ENCODE results near the gene ACADS. TPM values are rescaled to one million over a fixed set of nuclear protein-coding genes. Genes with fewer than 3 reads are reported as not detected.

Gene ACADS
- total and polyA plus RNA-seq, 9 of the 15 experiments (the other 6 are each of a cell fraction or from before 2014, with no cell fraction given): 0.06 to 20.3 (median 8.8) TPM

GRCh38 chr12:120688527-120689071 is 37.0 kb upstream of the ACADS start:
- ATAC-seq: no peak
- Histone ChIP-seq H3K4me3 (peak overlapping the region; percentile 91), H3K27ac (ENCODE audit: extremely low read depth, low read depth, low read length) (no peak overlapping the region; the same call in 1 of the 3 replicates), H3K9me1 (ENCODE audit: control insufficient read depth, insufficient read depth, low read length) (no peaks in the 10 kb centered on the region), H3K4me2 (ENCODE audit: insufficient read depth, low read length) (peak overlapping the region; percentile 92), H3K9me3 (replicated peaks; ENCODE audit: control insufficient read depth, insufficient read depth, low read depth, low read length) (no peaks in the 10 kb centered on the region), H3K79me2 (ENCODE audit: control insufficient read depth, insufficient read depth, low read length) (peaks cover 65% of the 10 kb centered on the region), H3K9ac (ENCODE audit: insufficient read depth in 1 of 2, low read depth in 2 of 2, low read length in 2 of 2) (peak overlapping the region; percentile 79 to 87; a peak in 3 of 4 replicates), H3K27me3 (ENCODE audit: control insufficient read depth in 2 of 2, insufficient read depth in 2 of 2, low read length in 2 of 2) (no peaks in the 10 kb centered on the region), H2AFZ (ENCODE audit: low read depth, low read length) (no peak overlapping the region), H4K20me1 (replicated peaks; ENCODE audit: control insufficient read depth, insufficient read depth, low read length) (peaks cover 19% of the 10 kb centered on the region), H3K4me1 (replicated peaks in 1 of 2; ENCODE audit: control insufficient read depth in 2 of 2, insufficient read depth in 2 of 2, low read length in 2 of 2) (peaks cover 17 to 19% of the 10 kb centered on the region in 2 experiments; a peak in 3 of 5 replicates), H3K36me3 (ENCODE audit: control insufficient read depth, insufficient read depth, low read length) (peaks cover 29% of the 10 kb centered on the region)
- intact Hi-C loops (cut with micrococcal nuclease): no loop called here
- DNase-seq (ENCODE audit: extremely low read depth in 1 of 4, low spot score in 3 of 4): peak in 1 of 4 experiments; percentile 31
- FAIRE-seq: no peak
- ChIA-PET CTCF (ENCODE audit: low intra/inter-chr PET ratio) (no interaction called here), POLR2A (interaction anchor here (0.9 to 3.3 kb wide), 4 partner anchors 9 to 395 kb away, joined by 3 to 10 read pairs (median 4); partner anchors contain the start of gene RNU4-1)
- BruUV-seq (replicated peaks): TSS peak; percentile 46
- in situ Hi-C loops (cut with MboI): no loop called here
- 3% methylated on average over 6 of the region's 6 CpGs for WGBS (ENCODE audit: insufficient coverage, low coverage, missing lambda C conversion rate)
- peak; percentile 24; the same call in 1 of the 2 replicates for TF ChIP-seq ZBTB7A (IDR thresholded peaks at IDR 0.05; ENCODE audit: borderline replicate concordance, control insufficient read depth, low read depth, low read length)
- TF ChIP-seq HMBOX1 (IDR thresholded peaks at IDR 0.05): peak; percentile 45; the same call in 1 of the 2 replicates
- 0 out of 2 replicates have a peak, but pooled peaks have one; percentile 13 for TF ChIP-seq SMARCE1 (IDR thresholded peaks at IDR 0.05)
- TF ChIP-seq SPI1 (IDR thresholded peaks at IDR 0.05; ENCODE audit: borderline replicate concordance, low read depth, low read length): peak; percentile 67; the same call in 1 of the 2 replicates
- peak; percentile 87 for TF ChIP-seq NFIC (IDR thresholded peaks at IDR 0.05)
- TF ChIP-seq ZNF140 (CRISPR knock-in tag; IDR thresholded peaks at IDR 0.05): no peak
- no peak for TF ChIP-seq ZNF696 (CRISPR knock-in tag; conservative IDR thresholded peaks at IDR 0.05)
- TF ChIP-seq ZNF316 (IDR thresholded peaks at IDR 0.05): 0 out of 2 replicates have a peak, but pooled peaks have one; percentile 18

Measured in K562 (cell line).